ENCODE results near the gene TMED3. TPM values are rescaled to one million over a fixed set of nuclear protein-coding genes. Genes with fewer than 3 reads are reported as not detected.

Gene TMED3
- total RNA-seq, 1 donor from 2014 or later = 132 TPM

DNA sequence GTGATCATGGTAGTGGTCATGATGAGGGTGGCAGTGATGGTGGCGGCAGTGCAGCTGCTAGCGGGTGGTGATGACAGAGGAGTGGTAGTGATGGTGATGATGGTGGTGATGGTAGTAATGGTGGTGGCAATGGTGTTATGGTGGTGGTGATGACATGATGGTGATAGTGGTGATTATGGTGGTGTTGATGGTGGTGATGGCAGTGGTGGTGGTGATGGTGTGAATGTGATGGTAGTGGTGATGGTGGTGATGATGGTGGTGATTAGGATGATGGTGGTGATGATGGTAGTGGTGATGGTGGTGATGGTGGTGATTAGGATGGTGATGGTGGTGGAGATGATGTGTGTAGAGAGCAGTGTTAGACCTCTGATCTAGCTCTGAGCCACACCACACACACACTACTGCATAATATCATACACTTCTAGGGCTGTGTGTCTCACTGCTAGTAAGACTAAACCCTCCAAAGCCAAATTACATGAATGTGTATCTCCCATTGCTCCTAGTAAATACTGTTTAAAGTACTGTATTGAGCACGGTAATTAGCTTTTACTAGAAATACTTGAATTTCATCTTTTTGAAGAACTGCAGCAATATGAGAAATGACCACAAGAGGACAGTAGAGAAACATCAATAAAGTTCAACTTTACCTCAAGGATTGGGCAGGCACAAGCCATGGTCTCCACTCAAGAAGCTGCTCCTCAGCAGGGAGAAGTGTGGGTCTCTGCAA is 28.8 kb downstream of the TMED3 start:
- DNase-seq (ENCODE audit: low read depth) = no peak
- TF ChIP-seq, protein P1, sequence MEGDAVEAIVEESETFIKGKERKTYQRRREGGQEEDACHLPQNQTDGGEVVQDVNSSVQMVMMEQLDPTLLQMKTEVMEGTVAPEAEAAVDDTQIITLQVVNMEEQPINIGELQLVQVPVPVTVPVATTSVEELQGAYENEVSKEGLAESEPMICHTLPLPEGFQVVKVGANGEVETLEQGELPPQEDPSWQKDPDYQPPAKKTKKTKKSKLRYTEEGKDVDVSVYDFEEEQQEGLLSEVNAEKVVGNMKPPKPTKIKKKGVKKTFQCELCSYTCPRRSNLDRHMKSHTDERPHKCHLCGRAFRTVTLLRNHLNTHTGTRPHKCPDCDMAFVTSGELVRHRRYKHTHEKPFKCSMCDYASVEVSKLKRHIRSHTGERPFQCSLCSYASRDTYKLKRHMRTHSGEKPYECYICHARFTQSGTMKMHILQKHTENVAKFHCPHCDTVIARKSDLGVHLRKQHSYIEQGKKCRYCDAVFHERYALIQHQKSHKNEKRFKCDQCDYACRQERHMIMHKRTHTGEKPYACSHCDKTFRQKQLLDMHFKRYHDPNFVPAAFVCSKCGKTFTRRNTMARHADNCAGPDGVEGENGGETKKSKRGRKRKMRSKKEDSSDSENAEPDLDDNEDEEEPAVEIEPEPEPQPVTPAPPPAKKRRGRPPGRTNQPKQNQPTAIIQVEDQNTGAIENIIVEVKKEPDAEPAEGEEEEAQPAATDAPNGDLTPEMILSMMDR (IDR thresholded peaks at IDR 0.05; ENCODE audit: insufficient read depth, low read length, poor library complexity, severe bottlenecking) = peak; percentile 79
- H3K36me3 ChIP-seq (ENCODE audit: control insufficient read depth, insufficient read depth, low read length) = no peaks in the 10 kb centered on the region
- no peak overlapping the region for H3K4me3 ChIP-seq (ENCODE audit: low read depth, low read length)
- H3K27me3 ChIP-seq (ENCODE audit: control insufficient read depth, insufficient read depth, low read length) = no peaks in the 10 kb centered on the region

DNA sequence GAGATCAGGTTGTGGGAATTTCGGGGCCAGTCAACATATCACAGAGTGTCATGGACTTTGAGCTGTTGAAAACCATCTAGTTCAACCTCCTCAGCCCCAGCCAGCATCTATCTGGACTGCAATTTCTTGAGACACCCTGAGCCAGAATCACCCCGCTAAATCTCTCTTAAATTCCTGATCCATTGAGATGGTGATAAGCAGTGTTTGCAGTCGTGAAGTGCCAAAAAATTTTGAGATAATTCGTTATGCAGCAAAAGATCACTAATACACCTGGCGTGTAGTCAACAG is 29.3 kb downstream of the TMED3 start:
- TF ChIP-seq, protein P1 (IDR thresholded peaks at IDR 0.05; ENCODE audit: insufficient read depth, low read length, poor library complexity, severe bottlenecking) = no peak
- no peaks in the 10 kb centered on the region for H3K36me3 ChIP-seq (ENCODE audit: control insufficient read depth, insufficient read depth, low read length)
- no peak for DNase-seq (ENCODE audit: low read depth)
- H3K4me3 ChIP-seq (ENCODE audit: low read depth, low read length) = no peak overlapping the region
- no peaks in the 10 kb centered on the region for H3K27me3 ChIP-seq (ENCODE audit: control insufficient read depth, insufficient read depth, low read length)

DNA sequence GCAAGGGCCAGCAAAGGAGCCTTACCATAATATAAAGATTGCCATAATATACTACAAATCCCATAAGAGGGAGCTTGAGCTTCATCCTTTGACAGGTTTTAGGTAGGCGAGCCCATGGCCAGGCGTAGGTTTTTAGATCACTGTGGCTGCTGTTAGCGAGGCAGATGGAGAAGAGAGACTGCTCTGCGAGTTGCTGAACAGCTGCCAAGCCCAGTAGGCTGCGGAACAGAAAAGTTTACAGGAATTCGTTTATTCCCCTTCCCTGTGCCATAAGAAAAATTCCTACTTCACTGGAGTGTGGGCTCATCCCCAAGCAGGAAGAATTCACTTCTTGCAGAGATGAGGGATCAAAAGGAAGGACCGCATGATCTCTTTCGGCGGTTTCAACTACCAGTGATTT is 30.5 kb downstream of the TMED3 start:
- H3K27me3 ChIP-seq (ENCODE audit: control insufficient read depth, insufficient read depth, low read length) = no peaks in the 10 kb centered on the region
- no peaks in the 10 kb centered on the region for H3K36me3 ChIP-seq (ENCODE audit: control insufficient read depth, insufficient read depth, low read length)
- TF ChIP-seq, protein P1 (IDR thresholded peaks at IDR 0.05; ENCODE audit: insufficient read depth, low read length, poor library complexity, severe bottlenecking) = no peak
- no peak overlapping the region for H3K4me3 ChIP-seq (ENCODE audit: low read depth, low read length)
- no peak for DNase-seq (ENCODE audit: low read depth)

DNA sequence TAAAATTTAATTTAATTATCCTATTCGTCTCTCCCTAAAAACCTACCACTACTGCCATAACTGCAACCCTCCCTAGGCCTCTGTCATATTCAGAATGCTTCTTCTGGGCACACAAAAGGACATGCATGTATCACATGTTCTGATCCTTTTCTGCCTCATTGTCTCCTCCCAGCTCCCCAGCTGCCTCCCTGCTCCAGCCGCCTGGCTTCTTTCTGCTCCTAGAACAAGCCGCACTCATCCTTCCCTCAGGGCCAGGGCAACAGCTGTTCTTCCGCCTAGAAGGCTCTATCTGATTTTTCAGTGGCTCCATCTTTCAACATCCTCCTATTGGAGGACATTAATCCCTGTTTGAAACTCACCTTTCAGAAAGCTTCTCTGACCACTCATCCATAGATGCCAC is 38.6 kb downstream of the TMED3 start:
- Histone ChIP-seq H3K4me3 (ENCODE audit: low read depth, low read length) (no peak overlapping the region), H3K27me3 (ENCODE audit: control insufficient read depth, insufficient read depth, low read length) (no peaks in the 10 kb centered on the region), H3K36me3 (ENCODE audit: control insufficient read depth, insufficient read depth, low read length) (no peaks in the 10 kb centered on the region)
- no peak for DNase-seq (ENCODE audit: low read depth)
- TF ChIP-seq, protein P1 (IDR thresholded peaks at IDR 0.05; ENCODE audit: insufficient read depth, low read length, poor library complexity, severe bottlenecking) = no peak

DNA sequence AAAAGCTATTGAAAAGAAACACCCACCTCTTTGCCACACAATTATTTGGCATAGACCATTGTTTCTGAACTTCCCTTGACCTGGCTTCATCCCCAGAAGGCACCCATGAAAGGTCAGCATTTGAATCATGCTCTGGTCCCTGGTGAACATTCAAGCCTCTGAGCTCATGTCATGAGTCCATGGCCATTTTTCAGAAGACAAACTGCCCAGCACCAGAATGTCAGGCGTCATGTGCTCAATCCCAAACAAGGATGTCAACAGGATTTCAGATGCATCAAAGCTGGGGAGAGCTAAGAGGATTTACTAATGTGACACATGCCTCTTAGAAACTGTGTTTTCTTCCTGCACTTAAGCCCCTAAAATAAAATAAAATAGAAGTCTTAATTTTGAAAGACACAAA is 41.3 kb downstream of the TMED3 start:
- Histone ChIP-seq H3K36me3 (ENCODE audit: control insufficient read depth, insufficient read depth, low read length) (no peaks in the 10 kb centered on the region), H3K27me3 (ENCODE audit: control insufficient read depth, insufficient read depth, low read length) (no peaks in the 10 kb centered on the region), H3K4me3 (ENCODE audit: low read depth, low read length) (no peak overlapping the region)
- no peak for DNase-seq (ENCODE audit: low read depth)
- TF ChIP-seq, protein P1 (IDR thresholded peaks at IDR 0.05; ENCODE audit: insufficient read depth, low read length, poor library complexity, severe bottlenecking) = no peak

DNA sequence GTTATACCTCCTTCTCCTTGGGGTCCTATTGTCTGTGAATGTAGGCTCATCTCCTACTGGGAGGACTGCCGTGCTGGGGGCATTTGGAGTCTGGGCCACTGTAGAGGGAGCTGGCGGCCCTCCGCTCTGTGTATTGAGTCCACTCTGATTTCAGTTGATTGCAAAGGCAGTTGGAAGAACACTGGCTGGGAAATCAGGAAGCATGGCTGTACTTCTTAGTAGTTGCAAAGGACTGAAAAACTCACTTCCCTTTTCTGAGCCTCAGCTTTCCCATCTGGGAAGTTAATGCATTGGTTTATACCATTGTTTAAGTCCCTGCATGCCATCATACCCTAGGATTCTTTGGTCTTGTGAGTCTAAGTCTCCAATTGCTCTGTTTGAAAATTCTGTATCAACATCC is 46.7 kb downstream of the TMED3 start:
- Histone ChIP-seq H3K36me3 (ENCODE audit: control insufficient read depth, insufficient read depth, low read length) (no peaks in the 10 kb centered on the region), H3K27me3 (ENCODE audit: control insufficient read depth, insufficient read depth, low read length) (no peaks in the 10 kb centered on the region), H3K4me3 (ENCODE audit: low read depth, low read length) (no peak overlapping the region)
- TF ChIP-seq, protein P1 (IDR thresholded peaks at IDR 0.05; ENCODE audit: insufficient read depth, low read length, poor library complexity, severe bottlenecking) = no peak
- DNase-seq (ENCODE audit: low read depth) = no peak
